HEK293 (cell line): ENCODE measurements around the gene MTHFS.

Experiments
- SCRT2 ChIP-seq: fragments of 450-650 bp; formaldehyde crosslinking; IDR thresholded peaks from 2 replicates; pipeline ENCODE4 v1.5.1; 2016; ENCODE audit warnings: missing biosample characterization, missing genetic modification characterization
- ZBTB11 ChIP-seq: fragments of 450-650 bp; formaldehyde crosslinking; conservative IDR thresholded peaks from 2 replicates; pipeline ENCODE4 v1.5.1; 2016; ENCODE audit warnings: low read depth, missing biosample characterization, missing genetic modification characterization
- ZBTB21 ChIP-seq: fragments of 450-650 bp; formaldehyde crosslinking; IDR thresholded peaks from 2 replicates; pipeline ENCODE4 v1.5.1; 2017; ENCODE audit warnings: missing biosample characterization, missing genetic modification characterization
- ZBTB26 ChIP-seq: fragments of 450-650 bp; formaldehyde crosslinking; optimal IDR thresholded peaks from 2 replicates; pipeline ENCODE3; 2016; ENCODE audit warnings: missing biosample characterization, mild to moderate bottlenecking, missing genetic modification characterization
- ZEB2 ChIP-seq: fragments of 450-650 bp; formaldehyde crosslinking; IDR thresholded peaks from 2 replicates; pipeline ENCODE4 v1.5.1; 2016; ENCODE audit warnings: missing biosample characterization, missing genetic modification characterization
- ZFP3 ChIP-seq: fragments of 450-650 bp; formaldehyde crosslinking; IDR thresholded peaks from 2 replicates; pipeline ENCODE4 v1.5.1; 2016; ENCODE audit warnings: low read depth, missing biosample characterization, missing genetic modification characterization
- ZIC2 ChIP-seq: fragments of 450-650 bp; formaldehyde crosslinking; IDR thresholded peaks from 2 replicates; pipeline ENCODE4 v1.5.1; 2016; ENCODE audit warnings: missing biosample characterization, missing genetic modification characterization
- ZNF157 ChIP-seq: fragments of 450-650 bp; formaldehyde crosslinking; IDR thresholded peaks from 2 replicates; pipeline ENCODE4 v1.5.1; 2016; ENCODE audit warnings: missing biosample characterization, missing genetic modification characterization
- ZNF175 ChIP-seq: fragments of 450-650 bp; formaldehyde crosslinking; IDR thresholded peaks from 2 replicates; pipeline ENCODE4 v1.5.1; 2016; ENCODE audit warnings: missing biosample characterization, missing genetic modification characterization
- ZNF24 ChIP-seq: fragments of 450-650 bp; formaldehyde crosslinking; IDR thresholded peaks from 2 replicates; pipeline ENCODE4 v1.5.1; 2016; ENCODE audit warnings: missing biosample characterization, missing genetic modification characterization
- ZNF26 ChIP-seq: fragments of 450-650 bp; formaldehyde crosslinking; IDR thresholded peaks from 2 replicates; pipeline ENCODE4 v1.5.1; 2016; ENCODE audit warnings: missing biosample characterization, missing genetic modification characterization
- ZNF324 ChIP-seq: fragments of 450-650 bp; formaldehyde crosslinking; IDR thresholded peaks from 2 replicates; pipeline ENCODE4 v1.5.1; 2016; ENCODE audit warnings: missing biosample characterization, missing genetic modification characterization
- ZNF398 ChIP-seq: fragments of 450-650 bp; formaldehyde crosslinking; IDR thresholded peaks from 2 replicates; pipeline ENCODE4 v1.5.1; 2017; ENCODE audit warnings: missing biosample characterization, missing genetic modification characterization
- ZNF433 ChIP-seq: fragments of 450-650 bp; formaldehyde crosslinking; IDR thresholded peaks from 2 replicates; pipeline ENCODE4 v1.5.1; 2016; ENCODE audit warnings: missing biosample characterization, missing genetic modification characterization, low read depth
- ZNF510 ChIP-seq: fragments of 450-650 bp; formaldehyde crosslinking; IDR thresholded peaks from 2 replicates; pipeline ENCODE4 v1.5.1; 2018; ENCODE audit warnings: mild to moderate bottlenecking, missing genetic modification characterization, missing biosample characterization; ENCODE audit not compliant: insufficient replicate concordance
- ZNF518A ChIP-seq: fragments of 450-650 bp; formaldehyde crosslinking; conservative IDR thresholded peaks from 2 replicates; pipeline ENCODE4 v1.5.1; 2016; ENCODE audit warnings: low read depth, missing biosample characterization, missing genetic modification characterization
- ZNF580 ChIP-seq: fragments of 450-650 bp; formaldehyde crosslinking; IDR thresholded peaks from 2 replicates; pipeline ENCODE4 v1.5.1; 2016; ENCODE audit warnings: missing biosample characterization, missing genetic modification characterization
- ZNF629 ChIP-seq: fragments of 450-650 bp; formaldehyde crosslinking; IDR thresholded peaks from 2 replicates; pipeline ENCODE4 v1.5.1; 2017; ENCODE audit warnings: missing biosample characterization, missing genetic modification characterization
- ZNF658 ChIP-seq: fragments of 450-650 bp; formaldehyde crosslinking; IDR thresholded peaks from 2 replicates; pipeline ENCODE4; 2016; ENCODE audit warnings: missing biosample characterization, missing genetic modification characterization
- ZNF660 ChIP-seq: fragments of 450-650 bp; IDR thresholded peaks from 2 replicates; pipeline ENCODE4 v1.5.1; 2018; ENCODE audit warnings: missing biosample characterization, mild to moderate bottlenecking, missing genetic modification characterization
- ZNF76 ChIP-seq: fragments of 450-650 bp; formaldehyde crosslinking; IDR thresholded peaks from 2 replicates; pipeline ENCODE4; 2016; ENCODE audit warnings: low read depth, missing biosample characterization, missing genetic modification characterization, borderline replicate concordance
- ZNF843 ChIP-seq: fragments of 450-650 bp; formaldehyde crosslinking; IDR thresholded peaks from 2 replicates; pipeline ENCODE4 v1.5.1; 2016; ENCODE audit warnings: missing biosample characterization, missing genetic modification characterization
- ZSCAN4 ChIP-seq: fragments of 450-650 bp; formaldehyde crosslinking; IDR thresholded peaks from 2 replicates; pipeline ENCODE4 v1.5.1; 2017; ENCODE audit warnings: missing biosample characterization, missing genetic modification characterization

The MTHFS gene

GRCh38 chr15:79923515-79924169, 26.8 kb upstream of the MTHFS start (continued):
- TF ChIP-seq ZNF658 (no peak), ZNF324 (tag by site-specific recombination) (no peak; the same call in 1 of the 2 replicates), ZNF580 (tag by site-specific recombination) (no peak), ZNF629 (tag by site-specific recombination) (0 out of 2 replicates have a peak, but pooled peaks have one; percentile 63), ZNF660 (tag by site-specific recombination) (peak; percentile 34; the same call in 1 of the 2 replicates), ZNF175 (tag by site-specific recombination) (no peak), ZNF843 (tag by site-specific recombination) (peak; percentile 9; the same call in 1 of the 2 replicates), ZNF26 (tag by site-specific recombination) (no peak), SCRT2 (tag by site-specific recombination) (no peak; the same call in 1 of the 2 replicates), ZIC2 (no peak), ZSCAN4 (tag by site-specific recombination) (no peak), ZFP3 (tag by site-specific recombination) (no peak), ZNF76 (tag by site-specific recombination) (no peak; the same call in 1 of the 2 replicates), ZNF433 (tag by site-specific recombination) (no peak), ZNF157 (tag by site-specific recombination) (no peak), ZBTB11 (tag by site-specific recombination) (peak; percentile 82), ZBTB26 (tag by site-specific recombination) (peak; percentile 71), ZNF398 (no peak), ZNF510 (no peak), ZNF24 (tag by site-specific recombination) (no peak), ZNF518A (tag by site-specific recombination) (peak; percentile 35; the same call in 1 of the 2 replicates), ZEB2 (tag by site-specific recombination) (peak; percentile 97), ZBTB21 (no peak)
- TF ChIP-seq, all 188 proteins: peak for 42
